Body of pancreas (tissue), 4 donors: ENCODE data around the gene RIN3.

Experiments used
- POLR2A ChIP-seq, 3 donors: fragments of 450-650 bp; IDR thresholded peaks; one replicate each; pipeline ENCODE4 v1.6.1; 2016; ENCODE audit warnings: antibody characterized with exemption in 3 of 3, mild to moderate bottlenecking in 2 of 3
- TF ChIP-seq, protein P1 (sequence below), 7 experiments: fragments of 450-650 bp in 4 of 7; fragments of 200-600 bp in 3 of 7; sonication (generic) in 3 of 7; IDR thresholded peaks; one replicate each; pipeline ENCODE4 v1.5.1; 2016 to 2019; ENCODE audit warnings: antibody characterized with exemption in 7 of 7

DNA sequence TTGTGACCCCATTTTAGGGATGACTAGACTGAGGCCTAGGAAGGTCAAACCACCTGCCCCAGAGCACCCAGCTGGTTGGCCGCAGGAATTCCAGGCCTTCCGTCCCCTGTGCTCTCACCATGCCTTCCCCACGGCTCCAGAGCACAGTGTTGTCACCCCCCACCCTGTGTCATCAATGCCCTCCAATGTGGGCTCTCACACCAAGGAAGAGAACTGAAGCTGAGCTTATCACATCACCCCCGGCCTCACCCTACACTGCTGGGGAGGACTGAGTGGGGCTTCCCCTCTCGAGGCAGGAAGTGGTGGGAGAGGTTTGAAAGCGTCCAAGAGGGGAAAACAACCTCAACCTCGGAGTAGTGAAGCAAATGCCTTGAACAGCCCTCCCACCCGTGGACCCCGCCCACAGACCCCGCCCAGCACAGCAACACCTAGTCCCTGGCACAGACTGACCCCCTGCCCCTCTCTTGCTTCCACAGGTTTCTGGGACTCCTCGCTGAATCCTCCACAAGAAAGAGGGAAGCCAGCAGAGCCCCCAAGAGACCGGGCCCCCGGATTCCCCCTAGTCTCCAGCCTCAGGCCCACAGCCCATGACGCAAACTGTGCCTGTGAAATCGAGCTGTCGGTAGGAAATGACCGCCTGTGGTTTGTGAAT, 137.7 kb downstream of the RIN3 start:
- no peak for TF ChIP-seq POLR2A (IDR thresholded peaks at IDR 0.05)
- TF ChIP-seq, protein P1, sequence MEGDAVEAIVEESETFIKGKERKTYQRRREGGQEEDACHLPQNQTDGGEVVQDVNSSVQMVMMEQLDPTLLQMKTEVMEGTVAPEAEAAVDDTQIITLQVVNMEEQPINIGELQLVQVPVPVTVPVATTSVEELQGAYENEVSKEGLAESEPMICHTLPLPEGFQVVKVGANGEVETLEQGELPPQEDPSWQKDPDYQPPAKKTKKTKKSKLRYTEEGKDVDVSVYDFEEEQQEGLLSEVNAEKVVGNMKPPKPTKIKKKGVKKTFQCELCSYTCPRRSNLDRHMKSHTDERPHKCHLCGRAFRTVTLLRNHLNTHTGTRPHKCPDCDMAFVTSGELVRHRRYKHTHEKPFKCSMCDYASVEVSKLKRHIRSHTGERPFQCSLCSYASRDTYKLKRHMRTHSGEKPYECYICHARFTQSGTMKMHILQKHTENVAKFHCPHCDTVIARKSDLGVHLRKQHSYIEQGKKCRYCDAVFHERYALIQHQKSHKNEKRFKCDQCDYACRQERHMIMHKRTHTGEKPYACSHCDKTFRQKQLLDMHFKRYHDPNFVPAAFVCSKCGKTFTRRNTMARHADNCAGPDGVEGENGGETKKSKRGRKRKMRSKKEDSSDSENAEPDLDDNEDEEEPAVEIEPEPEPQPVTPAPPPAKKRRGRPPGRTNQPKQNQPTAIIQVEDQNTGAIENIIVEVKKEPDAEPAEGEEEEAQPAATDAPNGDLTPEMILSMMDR (IDR thresholded peaks at IDR 0.05) = no peak
